ENCODE results near the gene C20orf202.

The C20orf202 gene

GRCh38 chr20:1184260-1184637 is 19.0 kb upstream of the C20orf202 start:
- DNase-seq (ENCODE audit: low read depth in 4 of 4, low spot score in 1 of 4): no peak

GRCh38 chr20:1184638-1185315 is 18.5 kb upstream of the C20orf202 start, which contains the start of gene TMEM74B:
Gene TMEM74B (minus strand): TSS chr20:1184981. CDS start chr20:1183801, 1,180 bp downstream.
- no peak for DNase-seq (ENCODE audit: low read depth in 4 of 4, low spot score in 1 of 4)

- no peak for DNase-seq (ENCODE audit: low read depth in 4 of 4, low spot score in 1 of 4)
Observed at GRCh38 chr20:1185316-1185741, 17.9 kb upstream of the C20orf202 start.

- DNase-seq (ENCODE audit: low read depth in 4 of 4, low spot score in 1 of 4): peak in 2 of 4 experiments; percentile 11 to 34
Observed at GRCh38 chr20:1185790-1186334, 17.4 kb upstream of the C20orf202 start.

GRCh38 chr20:1186367-1186991 is 16.8 kb upstream of the C20orf202 start:
- no peak for DNase-seq (ENCODE audit: low read depth in 4 of 4, low spot score in 1 of 4)

- no peak for DNase-seq (ENCODE audit: low read depth in 4 of 4, low spot score in 1 of 4)
Observed at GRCh38 chr20:1187605-1188171, 15.6 kb upstream of the C20orf202 start.

- DNase-seq (ENCODE audit: low read depth in 4 of 4, low spot score in 1 of 4): no peak
Observed at GRCh38 chr20:1188347-1188746, 14.9 kb upstream of the C20orf202 start.

- no peak for DNase-seq (ENCODE audit: low read depth in 4 of 4, low spot score in 1 of 4)
Observed at GRCh38 chr20:1189827-1190226, 13.4 kb upstream of the C20orf202 start.

- DNase-seq (ENCODE audit: low read depth in 4 of 4, low spot score in 1 of 4): no peak
Observed at GRCh38 chr20:1190847-1191246, 12.4 kb upstream of the C20orf202 start.

GRCh38 chr20:1191299-1191698 is 12.0 kb upstream of the C20orf202 start:
- DNase-seq (ENCODE audit: low read depth in 4 of 4, low spot score in 1 of 4): no peak

GRCh38 chr20:1195226-1195625 is 8.0 kb upstream of the C20orf202 start:
- DNase-seq (ENCODE audit: low read depth in 4 of 4, low spot score in 1 of 4): no peak

- no peak for DNase-seq (ENCODE audit: low read depth in 4 of 4, low spot score in 1 of 4)
Observed at GRCh38 chr20:1196634-1197033, 6.6 kb upstream of the C20orf202 start.

GRCh38 chr20:1197801-1198200 is 5.5 kb upstream of the C20orf202 start:
- DNase-seq (ENCODE audit: low read depth in 4 of 4, low spot score in 1 of 4): no peak

GRCh38 chr20:1198751-1199150 is 4.5 kb upstream of the C20orf202 start:
- DNase-seq (ENCODE audit: low read depth in 4 of 4, low spot score in 1 of 4): no peak

- no peak for DNase-seq (ENCODE audit: low read depth in 4 of 4, low spot score in 1 of 4)
Observed at GRCh38 chr20:1199212-1199873, 3.9 kb upstream of the C20orf202 start.

GRCh38 chr20:1199964-1200363 is 3.3 kb upstream of the C20orf202 start:
- no peak for DNase-seq (ENCODE audit: low read depth in 4 of 4, low spot score in 1 of 4)

GRCh38 chr20:1203630-1204029 is 376 bp downstream of the C20orf202 start:
- no peak for DNase-seq (ENCODE audit: low read depth in 4 of 4, low spot score in 1 of 4)

- no peak for DNase-seq (ENCODE audit: low read depth in 4 of 4, low spot score in 1 of 4)
Observed at GRCh38 chr20:1204113-1204512, 859 bp downstream of the C20orf202 start.

GRCh38 chr20:1204576-1204975 is 1.3 kb downstream of the C20orf202 start:
- no peak for DNase-seq (ENCODE audit: low read depth in 4 of 4, low spot score in 1 of 4)

- DNase-seq (ENCODE audit: low read depth in 4 of 4, low spot score in 1 of 4): no peak
Observed at GRCh38 chr20:1205802-1206201, 2.5 kb downstream of the C20orf202 start.

GRCh38 chr20:1206366-1207148 is 3.3 kb downstream of the C20orf202 start:
- DNase-seq (ENCODE audit: low read depth in 4 of 4, low spot score in 1 of 4): no peak
